Measurements from ENCODE around the gene PLA2G6.
"Not testable (repeated sequence)": the region's sequence is repeated elsewhere in the genome, so short reads cannot be mapped to it uniquely, and the experiment has no call there.

The PLA2G6 gene

DNA sequence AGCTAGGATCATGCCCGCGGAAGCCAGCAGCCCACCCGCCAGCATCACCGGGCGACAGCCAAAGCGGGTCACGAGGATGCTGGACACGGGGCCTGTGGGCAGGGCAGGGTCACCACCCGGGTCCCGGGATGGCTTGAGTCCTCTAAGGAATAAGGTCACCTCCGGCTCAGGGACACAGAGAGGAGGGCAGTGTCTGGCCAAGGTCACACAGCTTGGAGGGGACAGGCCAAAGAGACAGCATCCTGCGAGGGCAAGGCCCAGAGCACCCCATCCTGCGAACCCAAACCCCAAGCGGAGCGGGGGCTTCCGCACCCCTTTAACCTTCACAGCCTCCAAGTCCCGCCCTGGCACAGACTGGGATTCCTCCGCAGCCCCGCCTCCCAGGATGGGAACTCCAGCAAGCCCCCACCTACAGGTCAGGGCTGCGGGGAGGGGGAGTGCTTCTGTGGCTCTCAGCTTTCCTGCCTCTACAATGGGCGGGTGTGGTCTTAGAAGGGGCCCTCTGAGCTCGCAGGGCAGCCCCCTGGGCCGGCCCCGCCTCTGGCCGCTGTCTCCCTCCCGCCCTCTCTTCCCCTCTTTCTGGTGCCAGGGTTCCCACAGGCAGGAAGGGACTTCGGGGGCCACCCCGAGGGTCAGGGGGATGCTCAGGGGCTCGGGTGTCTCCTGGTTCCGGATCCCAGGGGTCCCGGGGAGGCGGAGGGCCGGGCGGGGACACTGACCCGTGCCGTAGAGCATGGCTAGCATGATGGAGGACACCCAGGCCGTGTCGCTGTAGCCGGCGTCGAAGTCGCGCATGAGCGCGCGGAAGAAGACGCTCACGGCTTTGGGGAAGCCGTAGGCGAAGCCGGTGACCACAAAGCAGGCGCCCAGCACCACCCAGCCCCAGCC, 99.4 kb downstream of the PLA2G6 start:
- no peak for DNase-seq

DNA sequence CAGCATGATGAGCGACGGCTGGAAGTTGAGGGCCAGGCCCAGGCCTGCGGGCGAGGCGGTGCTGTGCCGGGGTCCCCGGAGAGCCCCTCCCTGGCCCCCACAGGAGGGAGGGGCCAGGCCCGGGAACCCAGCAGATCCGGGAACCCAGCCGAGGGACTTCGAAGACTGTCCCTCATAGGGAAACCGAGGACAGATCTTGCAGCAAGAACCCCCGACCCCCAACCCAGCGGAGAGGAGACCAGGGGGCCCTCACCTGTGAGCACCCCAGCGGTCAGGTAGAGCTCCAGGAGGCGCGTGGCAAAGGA, 100.0 kb downstream of the PLA2G6 start:
- DNase-seq: no peak

DNA sequence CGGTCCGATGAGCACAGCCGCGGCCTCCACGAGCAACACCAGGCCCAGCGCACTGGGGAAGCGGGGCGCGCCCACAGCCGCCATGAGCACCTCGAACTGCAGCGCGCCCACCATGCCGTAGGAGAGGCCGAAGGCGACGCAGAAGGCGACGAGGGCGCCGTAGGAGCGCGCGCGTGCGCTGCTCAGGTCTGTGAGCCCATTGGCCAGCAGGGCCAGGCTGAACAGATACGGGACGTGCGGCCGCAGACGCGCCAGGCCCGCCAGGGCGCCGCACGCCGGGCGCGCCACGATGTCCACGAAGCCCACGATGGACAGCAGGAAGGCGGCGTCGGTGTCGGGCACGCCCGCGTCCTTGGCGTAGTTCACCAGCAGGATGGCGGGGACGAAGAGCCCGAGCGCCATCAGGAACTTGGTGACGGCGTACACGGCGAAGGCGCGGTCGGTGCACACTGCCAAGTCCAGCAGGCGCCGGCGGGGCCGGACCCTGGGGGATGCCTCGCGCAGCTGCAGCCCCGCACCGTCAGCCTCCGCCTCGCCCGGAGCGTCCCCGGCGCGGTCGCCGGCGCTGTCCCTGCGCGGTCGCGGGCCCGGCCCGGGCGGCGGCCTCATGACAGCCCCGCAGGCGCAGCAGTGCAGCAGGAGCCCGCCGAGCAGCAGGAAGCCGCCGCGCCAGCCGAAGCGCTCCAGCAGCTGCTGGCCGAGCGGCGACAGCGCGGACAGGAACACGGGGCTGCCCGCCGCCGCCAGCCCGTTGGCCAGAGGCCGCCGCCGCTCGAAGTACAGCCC, 100.6 kb downstream of the PLA2G6 start:
- peak; percentile 42 for DNase-seq

DNA sequence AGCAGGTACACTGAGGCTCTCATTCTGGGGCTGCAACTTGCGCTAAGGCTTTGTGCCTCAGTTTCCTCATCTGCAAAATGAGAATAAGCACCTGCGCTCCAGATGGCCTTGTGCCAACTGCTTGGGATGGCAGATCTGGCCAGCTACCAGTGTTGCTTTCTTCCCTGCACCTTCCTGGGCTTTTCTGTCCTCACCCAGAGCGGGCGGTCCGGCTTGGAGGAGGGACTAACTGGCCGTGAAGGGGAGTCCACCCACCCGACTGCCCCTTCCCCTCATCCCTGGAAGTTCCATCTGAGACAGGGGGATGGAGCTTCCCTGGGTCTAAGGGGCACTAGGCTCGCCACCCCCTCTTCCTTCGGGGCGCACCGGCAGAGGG, 101.2 kb downstream of the PLA2G6 start:
- no peak for DNase-seq

DNA sequence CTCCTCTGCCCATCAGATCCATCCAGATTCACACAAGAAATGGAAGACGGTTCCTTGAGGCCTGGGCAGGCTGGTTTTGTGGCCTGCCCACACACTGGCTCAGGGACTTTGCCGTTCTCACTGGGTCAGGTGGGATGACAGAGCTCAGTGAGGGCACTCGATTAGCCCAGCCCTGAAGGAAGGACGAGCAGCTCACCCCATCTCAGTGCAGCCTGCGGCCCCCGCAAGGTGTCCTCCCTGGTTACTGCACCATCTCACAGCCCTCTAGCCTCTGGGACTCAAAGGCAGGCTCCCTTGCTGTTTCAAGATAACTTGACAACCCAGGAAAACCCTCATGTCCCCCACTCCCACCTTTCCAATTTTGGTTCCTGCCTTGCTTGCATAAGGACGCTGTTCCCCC, 101.8 kb downstream of the PLA2G6 start:
- DNase-seq: no peak

DNA sequence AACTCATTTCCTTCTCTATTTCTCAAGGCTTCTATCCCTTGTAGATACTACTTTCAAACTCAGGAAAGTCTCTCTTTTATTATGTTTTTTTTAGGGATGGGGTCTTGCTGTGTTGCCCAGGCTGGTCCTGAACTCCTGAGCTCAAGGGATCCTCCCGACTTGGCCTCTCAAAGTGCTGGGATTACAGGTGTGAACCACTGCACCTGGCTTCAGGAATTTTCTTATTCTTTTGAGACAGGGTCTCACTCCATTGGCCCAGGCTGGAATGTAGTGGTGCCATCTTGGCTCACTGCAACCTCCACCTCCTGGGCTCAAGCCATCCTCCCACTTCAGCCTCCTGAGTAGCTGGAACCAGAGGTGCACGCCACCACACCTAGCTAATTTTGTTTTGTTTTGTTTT, 102.4 kb downstream of the PLA2G6 start:
- not testable (repeated sequence) for DNase-seq

DNA sequence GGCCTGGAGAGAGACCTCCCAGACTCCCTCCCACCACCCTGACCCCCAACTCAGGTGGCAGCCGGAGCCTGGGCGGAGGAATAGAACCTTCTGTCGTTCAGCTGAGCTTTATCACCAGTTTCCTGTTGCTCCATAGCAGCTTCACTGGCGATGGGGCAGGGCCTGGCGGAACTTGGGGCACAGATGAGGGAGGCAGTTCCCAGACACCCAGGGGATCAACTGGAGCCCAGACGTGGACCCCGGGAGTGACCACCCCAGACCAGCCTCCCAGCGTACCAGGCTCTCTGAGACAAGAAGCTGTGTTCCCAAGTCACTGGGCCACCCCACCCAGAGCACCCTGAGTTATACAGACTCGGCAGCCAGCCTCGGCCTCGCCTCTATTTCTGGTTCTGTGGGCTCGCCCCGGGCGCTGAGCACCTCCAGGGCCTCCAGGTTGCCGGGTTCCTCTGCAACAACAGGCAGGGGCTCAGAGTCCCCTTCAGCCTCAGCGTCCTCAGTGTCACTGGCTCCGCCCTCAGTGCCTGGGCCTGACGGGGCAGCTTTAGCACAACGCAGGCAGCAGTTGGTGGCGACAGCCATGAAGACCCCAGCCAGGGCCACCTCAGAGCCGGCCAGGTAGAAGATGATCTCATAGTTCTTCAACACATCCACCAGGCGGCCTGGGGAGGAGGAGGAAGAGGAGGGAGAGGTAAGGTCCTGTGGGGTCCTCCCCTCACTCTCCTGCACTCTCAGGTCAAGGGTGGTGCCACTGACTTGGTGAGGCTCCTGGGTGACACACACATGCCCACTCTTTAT, 103.4 kb downstream of the PLA2G6 start:
- DNase-seq: no peak

DNA sequence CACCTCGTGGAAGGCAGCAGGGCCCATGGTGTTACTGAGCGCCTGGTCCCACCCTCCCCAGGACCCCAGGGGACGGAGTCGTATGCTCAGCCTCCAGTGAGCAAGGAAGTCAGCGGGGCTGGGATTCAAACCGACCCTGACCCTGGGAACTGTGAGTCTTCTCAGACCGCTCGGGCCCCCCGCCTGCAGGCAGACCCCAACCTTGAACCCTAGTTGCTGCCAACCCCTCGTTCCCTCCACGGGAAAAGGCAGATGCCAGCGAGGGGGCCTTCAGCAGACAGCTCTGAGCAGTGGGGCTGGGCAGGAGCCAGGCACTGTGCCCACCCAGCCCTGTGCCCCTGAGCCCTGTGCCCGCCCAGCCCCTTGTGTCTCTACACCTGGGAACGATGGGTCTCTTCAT, 104.0 kb downstream of the PLA2G6 start:
- no peak for DNase-seq

DNA sequence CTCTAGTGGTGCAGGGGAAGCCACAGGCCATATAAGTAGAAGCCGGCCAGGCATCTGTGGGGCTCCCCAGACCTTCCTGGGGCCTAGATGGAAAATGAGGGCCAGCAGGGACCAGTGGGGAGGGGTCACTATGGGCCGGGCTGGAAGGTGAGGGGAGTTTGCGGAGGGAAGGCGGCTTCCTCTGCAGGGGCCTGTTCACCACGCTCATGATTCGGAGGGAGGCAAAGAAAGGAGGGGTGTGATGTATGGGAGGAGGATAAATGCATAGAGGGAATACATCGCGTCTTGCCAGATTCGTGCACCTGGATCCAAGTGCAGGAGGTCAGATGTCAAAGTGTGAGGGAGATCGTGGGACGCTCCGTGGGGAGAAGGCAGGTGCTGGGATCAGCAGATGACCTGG, 104.5 kb downstream of the PLA2G6 start:
- no peak for DNase-seq

DNA sequence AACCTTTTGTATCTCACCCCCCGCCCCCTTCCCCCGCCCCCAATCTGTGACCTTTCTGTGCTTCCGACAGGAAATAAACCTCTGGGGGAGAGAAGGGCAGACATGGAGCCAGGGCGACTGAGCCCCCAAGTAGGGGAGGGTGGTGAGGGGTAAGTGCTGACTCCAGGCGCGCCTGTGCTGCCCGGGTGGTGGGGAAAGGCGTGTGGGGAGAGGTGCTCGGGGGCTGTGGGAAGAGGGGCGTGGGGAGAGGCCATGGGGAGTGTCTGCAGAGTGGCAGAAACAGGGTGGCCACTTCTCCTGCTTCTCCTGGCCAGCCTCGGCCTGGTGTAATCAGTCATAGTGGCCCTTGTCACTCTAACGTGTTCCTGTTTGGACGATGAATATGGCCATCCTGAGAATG, 105.7 kb downstream of the PLA2G6 start:
- no peak for DNase-seq

DNA sequence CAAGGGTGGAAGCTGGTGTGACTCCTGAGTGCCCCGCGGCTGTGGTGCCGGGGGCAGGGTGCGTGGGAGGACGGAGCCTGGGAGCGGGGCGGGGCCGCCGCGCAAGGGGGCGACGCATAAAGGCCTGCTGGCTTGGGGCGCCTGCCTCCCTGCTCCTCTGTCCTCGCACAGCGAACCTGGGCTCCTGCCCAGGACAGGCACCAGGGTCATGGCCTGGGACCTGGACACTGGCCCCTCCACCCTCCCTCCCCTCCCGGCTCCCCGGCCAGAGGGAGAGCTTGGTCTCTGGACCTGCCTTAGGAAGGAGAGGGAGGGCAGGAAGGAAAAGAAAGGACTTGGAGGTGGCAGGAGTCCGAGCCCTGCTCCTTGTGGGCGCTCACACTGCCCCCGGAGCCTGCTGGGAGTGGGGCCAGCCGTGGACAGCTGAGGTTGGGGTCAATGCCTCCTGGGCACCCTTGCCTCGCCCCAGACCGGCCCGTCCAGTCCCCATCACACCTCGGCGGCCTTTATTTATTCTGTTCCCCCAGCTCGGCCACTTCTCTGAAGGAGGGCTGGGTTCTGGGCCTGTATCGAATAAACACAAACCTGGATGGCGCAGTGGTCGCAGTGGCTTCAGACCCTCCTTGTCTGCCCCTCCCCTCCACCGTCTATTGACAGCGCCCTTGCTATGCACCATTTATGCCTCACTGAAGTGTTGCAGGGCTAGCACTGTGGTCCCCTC, 106.4 kb downstream of the PLA2G6 start:
- DNase-seq: no peak

DNA sequence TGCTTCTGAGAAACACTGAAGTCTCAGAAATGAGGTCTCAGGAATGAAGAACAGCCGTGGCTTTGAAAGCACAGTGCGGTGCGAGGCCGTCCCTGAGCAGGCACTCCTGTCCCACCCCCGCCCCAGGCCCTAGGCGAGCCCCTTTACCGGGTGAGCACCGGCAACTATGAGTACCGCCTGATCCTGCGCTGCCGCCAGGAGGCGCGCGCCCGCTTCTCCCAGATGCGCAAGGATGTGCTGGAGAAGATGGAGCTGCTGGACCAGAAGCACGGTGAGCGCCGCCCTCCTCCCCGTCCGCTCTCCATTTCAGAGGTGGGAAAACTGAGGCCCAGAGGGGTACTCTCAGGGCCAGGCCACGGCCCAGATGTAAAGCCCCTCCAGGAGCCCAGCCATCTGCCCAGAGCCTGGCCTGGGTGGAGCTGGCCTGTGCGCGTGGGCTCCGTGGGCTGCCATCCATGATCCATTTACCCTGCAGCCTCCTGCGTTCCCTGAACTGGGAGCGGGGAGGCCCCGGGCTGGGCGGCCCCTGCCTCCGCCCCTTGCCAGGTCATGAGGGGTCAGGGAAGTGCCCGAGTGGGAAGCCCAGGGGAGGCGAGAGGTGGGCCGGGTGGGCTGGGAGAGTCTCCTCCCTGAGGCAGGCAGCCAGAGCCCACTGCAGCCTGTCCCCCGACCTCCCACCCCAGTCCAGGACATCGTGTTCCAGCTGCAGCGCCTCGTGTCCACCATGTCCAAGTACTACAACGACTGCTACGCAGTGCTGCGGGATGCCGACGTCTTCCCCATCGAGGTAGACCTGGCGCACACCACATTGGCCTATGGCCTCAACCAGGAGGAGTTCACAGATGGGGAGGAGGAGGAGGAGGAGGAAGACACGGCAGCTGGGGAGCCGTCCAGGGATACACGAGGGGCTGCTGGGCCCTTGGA, 107.2 kb downstream of the PLA2G6 start:
- no peak for DNase-seq

DNA sequence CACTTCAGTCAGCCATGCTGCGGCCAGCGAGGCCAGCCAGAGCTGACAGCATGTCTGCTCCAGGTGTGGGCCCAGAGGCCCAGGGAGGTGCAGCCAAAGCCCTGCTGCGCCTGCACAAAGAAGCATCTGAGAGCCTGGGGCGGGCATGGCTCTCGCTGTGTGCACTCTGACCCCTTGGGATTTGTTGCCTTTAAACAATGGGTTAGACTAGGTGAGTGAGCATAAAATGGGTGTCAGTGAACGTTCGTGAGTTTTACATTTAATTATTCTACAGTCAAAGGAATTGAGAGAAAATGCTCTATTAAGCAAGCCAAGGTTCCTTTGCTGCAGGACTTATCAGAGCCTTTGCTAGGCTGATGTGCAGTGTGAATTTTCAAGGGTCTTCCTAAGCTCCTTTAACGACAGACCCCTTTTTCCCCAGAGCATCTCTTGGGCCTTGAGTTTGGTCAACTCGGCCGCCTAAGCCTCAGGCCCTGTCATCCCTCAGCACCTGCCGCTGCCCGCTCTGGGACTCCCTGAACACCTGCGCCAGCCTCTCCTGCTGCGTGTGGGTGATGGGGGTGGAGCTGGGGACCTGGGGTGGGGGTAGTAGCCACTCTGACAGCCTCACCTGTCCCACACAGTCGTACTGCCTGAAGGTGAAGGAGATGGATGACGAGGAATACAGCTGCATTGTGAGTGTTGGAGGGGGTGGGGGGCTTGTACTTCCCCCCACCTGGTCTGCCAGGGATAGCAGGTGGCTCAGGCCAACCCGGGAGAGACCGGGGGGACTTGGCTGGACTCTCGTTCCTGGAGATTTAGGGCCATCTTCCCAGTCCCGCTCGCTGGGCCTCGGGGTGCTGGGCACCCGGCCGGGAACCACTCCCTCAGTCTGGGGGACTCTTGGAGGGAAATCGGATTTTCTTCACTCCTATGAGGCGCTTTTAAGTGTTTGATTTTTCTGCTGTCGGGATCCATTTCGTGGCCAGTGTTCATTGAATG, 108.2 kb downstream of the PLA2G6 start:
- DNase-seq: no peak

DNA sequence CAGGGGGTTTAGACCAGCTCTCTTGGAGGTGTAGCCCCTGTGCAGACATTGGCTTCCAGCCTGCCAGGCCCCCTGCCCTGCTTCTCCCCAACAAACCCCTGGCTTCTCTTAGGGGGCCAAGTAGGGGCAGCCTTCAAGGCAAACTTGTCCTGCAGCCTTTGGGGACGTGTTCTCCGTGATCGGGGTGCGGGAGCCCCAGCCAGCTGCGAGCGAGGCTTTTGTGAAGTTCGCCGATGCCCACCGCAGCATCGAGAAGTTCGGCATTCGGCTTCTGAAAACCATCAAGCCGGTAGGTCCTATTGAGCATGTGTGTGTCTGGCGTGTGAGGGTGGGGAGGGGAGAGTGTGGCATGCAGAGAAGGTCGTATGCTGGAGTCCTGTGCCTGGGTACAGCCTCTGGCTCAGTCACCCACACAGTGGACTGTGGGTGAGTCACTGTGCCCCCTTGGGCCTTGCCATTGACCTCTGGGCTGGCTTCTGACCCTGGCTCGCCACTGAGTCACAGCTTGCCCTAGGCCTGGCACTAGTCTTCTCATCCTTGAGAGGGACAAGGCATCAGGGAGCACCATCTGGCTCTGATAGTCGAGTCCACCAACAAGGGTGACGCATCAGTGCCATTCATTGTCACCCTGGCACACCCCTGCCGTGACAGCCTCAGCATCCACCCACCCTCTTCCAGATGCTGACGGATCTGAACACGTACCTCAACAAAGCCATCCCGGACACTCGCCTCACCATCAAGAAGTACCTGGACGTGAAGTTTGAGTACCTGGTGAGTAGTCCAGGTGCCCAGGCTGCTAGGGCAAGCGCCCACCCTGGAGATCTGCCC, 109.1 kb downstream of the PLA2G6 start:
- DNase-seq: no peak

DNA sequence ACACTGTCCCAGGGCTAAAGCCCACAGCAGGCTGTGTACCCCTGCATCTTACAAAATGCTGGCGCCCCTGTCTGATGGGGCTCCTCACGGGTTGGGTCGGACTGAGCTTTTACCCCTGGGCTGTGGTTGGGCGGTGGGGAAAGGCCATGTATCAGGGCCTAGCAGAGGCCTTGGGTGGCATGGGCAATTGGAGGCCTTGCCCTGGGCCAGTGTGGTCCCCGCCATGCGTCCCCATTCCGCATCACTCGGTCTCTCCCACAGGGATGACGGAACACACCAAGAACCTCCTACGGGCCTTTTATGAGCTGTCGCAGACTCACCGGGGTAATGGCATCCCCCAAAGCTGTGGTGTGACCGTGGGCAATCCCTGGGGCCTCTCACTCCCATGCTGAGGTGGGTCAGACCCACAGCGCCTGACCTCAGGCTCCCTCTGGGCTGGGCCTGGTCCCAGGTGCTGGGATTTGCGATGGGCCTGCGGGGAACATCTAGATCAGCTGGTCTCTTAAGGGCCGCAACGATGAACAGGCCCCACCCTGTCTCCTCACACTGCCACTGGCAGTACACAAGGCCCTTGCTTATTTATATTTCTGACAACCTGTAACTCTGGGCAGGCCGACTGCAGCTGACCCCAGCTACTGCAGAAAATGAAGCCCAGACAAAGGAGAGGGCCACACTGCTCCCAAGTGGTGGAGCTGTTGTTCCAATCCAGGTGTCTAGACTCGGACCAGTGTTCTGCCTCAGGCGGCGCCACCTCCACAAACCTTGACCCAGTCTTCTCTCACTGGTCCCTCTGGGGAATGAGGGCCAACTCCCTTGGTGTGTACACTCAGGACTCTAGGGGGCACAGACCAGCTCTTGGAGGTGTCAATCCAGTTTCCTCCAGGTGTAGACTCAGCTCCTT, 110.0 kb downstream of the PLA2G6 start:
- no peak for DNase-seq

DNA sequence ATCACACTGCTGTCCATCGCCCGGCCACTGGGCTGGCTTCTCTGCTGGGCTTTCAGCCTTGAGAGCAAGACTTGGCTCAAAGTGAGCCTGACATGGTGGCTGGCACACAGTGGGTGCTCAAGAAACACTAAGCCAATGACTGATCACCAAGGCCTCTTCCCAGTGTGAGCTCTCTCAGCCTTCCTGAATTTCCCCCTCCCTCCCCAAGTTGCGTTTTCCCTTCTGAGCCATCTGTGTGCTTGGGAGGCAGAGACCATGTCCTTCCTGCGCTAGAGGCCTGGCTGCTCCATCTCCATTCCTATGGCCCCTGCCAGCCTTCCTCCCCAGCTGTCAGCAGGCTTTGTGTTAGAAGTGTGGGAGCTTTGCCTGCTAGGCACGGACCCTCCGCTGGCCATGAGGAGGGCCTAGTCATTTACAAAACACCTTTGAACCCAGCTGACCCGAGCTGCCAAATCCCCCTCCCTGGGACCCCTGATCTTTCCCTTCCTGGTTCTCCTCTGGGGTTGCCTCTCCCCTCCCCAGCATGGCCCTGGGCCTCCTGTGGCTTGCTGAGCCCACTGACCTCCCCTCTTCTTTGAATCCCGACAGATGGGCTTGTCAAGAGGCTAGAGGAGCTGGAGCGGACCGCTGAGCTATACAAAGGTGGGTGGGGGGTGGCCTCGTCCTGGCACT, 111.2 kb downstream of the PLA2G6 start:
- DNase-seq: peak; percentile 45

DNA sequence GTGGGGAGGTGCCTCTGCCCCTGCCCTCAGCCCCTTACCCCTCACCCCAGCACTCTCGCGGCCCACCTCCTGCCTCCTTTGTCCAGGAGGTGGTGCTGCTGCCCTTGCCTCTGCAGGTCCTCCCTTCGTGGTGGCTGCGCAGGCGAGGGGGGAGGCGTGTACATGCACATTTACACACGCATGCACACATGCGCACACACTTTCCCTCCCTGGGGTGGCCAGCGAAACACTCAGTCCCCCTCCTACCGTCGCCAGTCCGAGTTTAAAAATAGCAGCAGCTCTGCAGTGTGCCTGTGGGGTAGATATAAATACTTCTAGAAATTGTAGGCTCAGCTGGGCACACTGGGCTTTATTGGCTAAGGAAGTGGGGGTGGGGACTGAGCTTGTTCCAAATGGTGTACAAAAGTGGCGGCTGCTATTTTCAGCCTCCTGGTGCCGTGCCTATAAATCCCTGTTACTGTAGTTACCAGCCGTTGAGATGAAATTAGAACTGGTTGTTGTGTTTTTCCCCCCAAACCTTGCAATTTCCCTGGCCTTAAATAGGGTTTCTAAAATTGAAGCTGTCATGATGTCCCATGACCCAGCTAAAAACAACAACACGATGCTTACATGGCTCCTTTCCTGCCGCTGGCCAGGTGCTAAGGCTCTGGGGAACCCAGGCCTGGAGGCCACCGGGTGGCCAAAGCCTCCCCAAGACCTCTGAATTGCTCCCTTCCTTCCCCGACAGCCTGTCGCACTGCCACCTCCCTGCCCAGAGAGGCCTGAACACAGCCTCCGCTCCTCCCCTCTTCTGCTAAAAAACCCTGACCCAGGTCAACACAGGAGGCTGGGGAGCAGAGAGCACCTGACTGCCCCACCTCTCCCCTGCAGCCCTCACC, 112.0 kb downstream of the PLA2G6 start:
- peak; percentile 83 for DNase-seq

All from NCI-H82 (cell line).